ENCODE results near the gene LBX2.

- TF ChIP-seq POLR2A (IDR thresholded peaks at IDR 0.05; ENCODE audit: low read depth) = peak; percentile 58
- TF ChIP-seq CTCF (IDR thresholded peaks at IDR 0.05) = no peak
- TF ChIP-seq EP300 (IDR thresholded peaks at IDR 0.05) = no peak
These were observed 41.8 kb downstream of the LBX2 start for GRCh38 chr2:74457549-74458131.

Measured in esophagus muscularis mucosa (tissue), 4 donors.